ENCODE data around the gene DNAI1. TPM values are rescaled to one million over a fixed set of nuclear protein-coding genes. Genes with fewer than 3 reads are reported as not detected.
"Not testable (repeated sequence)": the region's sequence is repeated elsewhere in the genome, so short reads cannot be mapped to it uniquely, and the experiment has no call there.

The DNAI1 gene
- total RNA-seq, 2 experiments from 2014 or later = not detected

GRCh38 chr9:34520505-34521385 is 62.1 kb downstream of the DNAI1 start:
- CTCF ChIA-PET = interaction anchor here (1.1 kb wide), 1 partner anchor 83 kb away, joined by 3 read pairs; no protein-coding TSS in a partner anchor
- H3K9me3 Mint-ChIP-seq = no peaks in the 10 kb centered on the region
- no peak overlapping the region for H3K4me3 Mint-ChIP-seq
- H3K27ac Mint-ChIP-seq = no peak overlapping the region
- peaks cover 28% of the 10 kb centered on the region for H3K27me3 Mint-ChIP-seq
- POLR2A ChIA-PET = no interaction called here
- DNase-seq = no peak
- H3K36me3 Mint-ChIP-seq (ENCODE audit: low read depth) = no peaks in the 10 kb centered on the region
- peaks cover 18% of the 10 kb centered on the region for H3K4me1 Mint-ChIP-seq

GRCh38 chr9:34521406-34522045 is 62.9 kb downstream of the DNAI1 start:
- CTCF ChIA-PET = interaction anchor here (1.1 to 1.2 kb wide), 2 partner anchors 70 to 82 kb away, joined by 3 read pairs; no protein-coding TSS in a partner anchor
- Mint-ChIP-seq H3K27ac (no peak overlapping the region), H3K9me3 (no peaks in the 10 kb centered on the region), H3K27me3 (peaks cover 28% of the 10 kb centered on the region), H3K36me3 (ENCODE audit: low read depth) (no peaks in the 10 kb centered on the region), H3K4me1 (peaks cover 18% of the 10 kb centered on the region), H3K4me3 (no peak overlapping the region)
- POLR2A ChIA-PET = no interaction called here
- DNase-seq = no peak

GRCh38 chr9:34522091-34522887 is 63.7 kb downstream of the DNAI1 start:
- Mint-ChIP-seq H3K27me3 (peaks cover 32% of the 10 kb centered on the region), H3K27ac (peak overlapping the region; percentile 40), H3K4me1 (peaks cover 18% of the 10 kb centered on the region), H3K36me3 (ENCODE audit: low read depth) (no peaks in the 10 kb centered on the region), H3K4me3 (peak overlapping the region; percentile 65), H3K9me3 (no peaks in the 10 kb centered on the region)
- CTCF ChIA-PET = interaction anchor here (1.0 to 1.2 kb wide), 2 partner anchors 21 to 69 kb away, joined by 3 to 4 read pairs; no protein-coding TSS in a partner anchor
- POLR2A ChIA-PET = interaction anchor here (0.7 kb wide), 1 partner anchor 10 kb away, joined by 4 read pairs; no protein-coding TSS in a partner anchor
- no peak for DNase-seq

GRCh38 chr9:34522971-34523797 is 64.6 kb downstream of the DNAI1 start, which contains the start of gene ENHO:
TSS of gene ENHO (minus strand) at chr9:34522990. CDS start at chr9:34521695, 1,295 bp downstream.
- ChIA-PET POLR2A (interaction anchor here (0.7 kb wide), 1 partner anchor 9 kb away, joined by 4 read pairs; no protein-coding TSS in a partner anchor), CTCF (interaction anchor here (0.6 to 1.2 kb wide), 4 partner anchors 22 to 189 kb away, joined by 3 to 5 read pairs (median 4); no protein-coding TSS in a partner anchor)
- peak; percentile 91 for DNase-seq
- Mint-ChIP-seq H3K4me1 (peaks cover 18% of the 10 kb centered on the region), H3K36me3 (ENCODE audit: low read depth) (no peaks in the 10 kb centered on the region), H3K4me3 (peak within 1 kb of the TSS; percentile 65), H3K27ac (peak within 1 kb of the TSS; percentile 40), H3K9me3 (no peaks in the 10 kb centered on the region), H3K27me3 (peaks cover 35% of the 10 kb centered on the region)

GRCh38 chr9:34524349-34524748 is 65.7 kb downstream of the DNAI1 start:
- POLR2A ChIA-PET = interaction anchor here (1.1 kb wide), 1 partner anchor 28 kb away, joined by 3 read pairs; no protein-coding TSS in a partner anchor
- H3K27ac Mint-ChIP-seq = no peak overlapping the region
- H3K9me3 Mint-ChIP-seq = no peaks in the 10 kb centered on the region
- H3K36me3 Mint-ChIP-seq (ENCODE audit: low read depth) = no peaks in the 10 kb centered on the region
- no peak overlapping the region for H3K4me3 Mint-ChIP-seq
- H3K27me3 Mint-ChIP-seq = peaks cover 40% of the 10 kb centered on the region
- DNase-seq = no peak
- peaks cover 18% of the 10 kb centered on the region for H3K4me1 Mint-ChIP-seq
- CTCF ChIA-PET = interaction anchor here (1.2 kb wide), 1 partner anchor 32 kb away, joined by 3 read pairs; no protein-coding TSS in a partner anchor

GRCh38 chr9:34526026-34526425 is 67.4 kb downstream of the DNAI1 start:
- H3K36me3 Mint-ChIP-seq (ENCODE audit: low read depth) = no peaks in the 10 kb centered on the region
- DNase-seq = no peak
- peaks cover 52% of the 10 kb centered on the region for H3K27me3 Mint-ChIP-seq
- no peak overlapping the region for H3K27ac Mint-ChIP-seq
- H3K4me3 Mint-ChIP-seq = no peak overlapping the region
- H3K4me1 Mint-ChIP-seq = peaks cover 18% of the 10 kb centered on the region
- ChIA-PET POLR2A (no interaction called here), CTCF (no interaction called here)
- no peaks in the 10 kb centered on the region for H3K9me3 Mint-ChIP-seq

- peaks cover 50% of the 10 kb centered on the region for H3K27me3 Mint-ChIP-seq
- H3K4me1 Mint-ChIP-seq; H3K9me3 Mint-ChIP-seq; H3K36me3 Mint-ChIP-seq (ENCODE audit: low read depth); H3K4me3 Mint-ChIP-seq; CTCF ChIA-PET; H3K27ac Mint-ChIP-seq; DNase-seq: not testable (repeated sequence)
- POLR2A ChIA-PET = interaction anchor here (1.4 kb wide), 1 partner anchor 9 kb away, joined by 4 read pairs; the partner anchor contains the start of gene ENHO
Observed at GRCh38 chr9:34532041-34532440, 73.4 kb downstream of the DNAI1 start.

- Mint-ChIP-seq H3K9me3 (no peaks in the 10 kb centered on the region), H3K27me3 (peaks cover 21% of the 10 kb centered on the region), H3K36me3 (ENCODE audit: low read depth) (no peaks in the 10 kb centered on the region), H3K4me1 (no peaks in the 10 kb centered on the region), H3K27ac (no peak overlapping the region), H3K4me3 (no peak overlapping the region)
- POLR2A ChIA-PET = no interaction called here
- CTCF ChIA-PET = interaction anchor here (1.1 kb wide), 1 partner anchor 133 kb away, joined by 3 read pairs; no protein-coding TSS in a partner anchor
- DNase-seq = no peak
Observed at GRCh38 chr9:34536685-34537084, 78.1 kb downstream of the DNAI1 start.

- peaks cover 17% of the 10 kb centered on the region for H3K27me3 Mint-ChIP-seq
- POLR2A ChIA-PET = no interaction called here
- no peaks in the 10 kb centered on the region for H3K36me3 Mint-ChIP-seq (ENCODE audit: low read depth)
- no peak overlapping the region for H3K27ac Mint-ChIP-seq
- no peak overlapping the region for H3K4me3 Mint-ChIP-seq
- CTCF ChIA-PET = no interaction called here
- H3K9me3 Mint-ChIP-seq = no peaks in the 10 kb centered on the region
- H3K4me1 Mint-ChIP-seq = no peaks in the 10 kb centered on the region
- no peak for DNase-seq
Observed at GRCh38 chr9:34540827-34541226, 82.2 kb downstream of the DNAI1 start.

- Mint-ChIP-seq H3K27me3 (peaks cover 17% of the 10 kb centered on the region), H3K4me3 (no peak overlapping the region), H3K4me1 (no peaks in the 10 kb centered on the region), H3K36me3 (ENCODE audit: low read depth) (no peaks in the 10 kb centered on the region), H3K27ac (no peak overlapping the region), H3K9me3 (no peaks in the 10 kb centered on the region)
- DNase-seq = no peak
- ChIA-PET CTCF (no interaction called here), POLR2A (no interaction called here)
Observed at GRCh38 chr9:34541540-34541939, 82.9 kb downstream of the DNAI1 start.

GRCh38 chr9:34544035-34544434 is 85.4 kb downstream of the DNAI1 start:
- DNase-seq = no peak
- Mint-ChIP-seq H3K9me3 (no peaks in the 10 kb centered on the region), H3K36me3 (ENCODE audit: low read depth) (no peaks in the 10 kb centered on the region), H3K27me3 (peaks cover 19% of the 10 kb centered on the region), H3K27ac (no peak overlapping the region), H3K4me1 (no peaks in the 10 kb centered on the region), H3K4me3 (no peak overlapping the region)
- ChIA-PET CTCF (interaction anchor here (0.7 kb wide), 1 partner anchor 333 kb away, joined by 4 read pairs; no protein-coding TSS in a partner anchor), POLR2A (no interaction called here)

GRCh38 chr9:34545497-34545896 is 86.9 kb downstream of the DNAI1 start:
- Mint-ChIP-seq H3K4me1 (no peaks in the 10 kb centered on the region), H3K27me3 (peaks cover 19% of the 10 kb centered on the region), H3K27ac (no peak overlapping the region), H3K9me3 (no peaks in the 10 kb centered on the region), H3K36me3 (ENCODE audit: low read depth) (no peaks in the 10 kb centered on the region), H3K4me3 (no peak overlapping the region)
- ChIA-PET POLR2A (no interaction called here), CTCF (no interaction called here)
- DNase-seq = no peak

Data from activated CD4-positive, alpha-beta memory T cell treated with anti-CD3 and anti-CD28 coated beads, Interleukin-2, amount 10 ng/mL, durations not matched to agents 7 days and 5 days (primary cell).